GM19455 (cell line): Measurements from ENCODE around the gene GMPR2.

ENCODE experiments used
- ATAC-seq: cut with Tn5 transposase; IDR thresholded peaks from one replicate; pipeline ENCODE4 v1.9.1; 2021; ENCODE audit not compliant: unreplicated experiment

Gene GMPR2

DNA sequence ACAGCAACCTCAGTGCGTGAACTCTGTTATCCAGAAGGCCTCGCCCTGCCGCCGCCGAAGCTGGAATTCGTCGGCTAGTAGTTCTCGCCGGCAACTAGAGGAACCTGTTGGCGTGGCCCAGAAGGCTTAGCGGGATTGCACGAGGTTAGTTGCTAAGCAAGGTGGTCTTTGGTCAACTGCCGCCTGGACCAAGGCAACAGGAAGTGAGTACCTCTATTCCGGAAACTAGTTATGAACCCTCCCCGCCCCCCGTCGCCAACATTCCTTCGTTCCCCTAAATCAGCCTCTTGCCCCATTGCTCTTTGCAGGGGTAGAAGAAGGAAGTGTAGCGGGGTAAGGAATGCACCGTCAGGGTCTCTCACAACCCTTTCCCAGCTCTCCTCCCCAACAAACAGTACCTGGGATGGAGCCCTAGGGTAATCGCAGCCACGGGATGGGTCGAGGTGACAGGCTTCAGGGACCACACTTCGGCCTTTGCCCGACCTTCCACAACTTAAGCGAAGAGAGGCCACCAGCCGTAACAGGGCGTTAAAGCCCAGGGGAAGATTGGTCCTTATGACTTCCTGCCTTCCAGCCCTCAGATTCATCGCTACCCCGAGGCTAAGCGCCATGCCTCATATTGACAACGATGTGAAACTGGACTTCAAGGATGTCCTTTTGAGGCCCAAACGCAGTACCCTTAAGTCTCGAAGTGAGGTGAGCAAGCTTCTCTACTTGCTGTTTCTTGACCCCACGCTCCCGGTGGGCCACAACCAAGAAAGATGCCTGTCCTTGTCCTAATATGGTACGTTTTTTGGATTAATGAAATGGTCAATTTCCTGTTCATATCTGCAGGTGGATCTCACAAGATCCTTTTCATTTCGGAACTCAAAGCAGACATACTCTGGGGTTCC is at the start of gene GMPR2:
Gene GMPR2 (plus strand): TSS at position 285 of the 893 bp plus-strand sequence. CDS start 325 bp downstream, at position 610.
- ATAC-seq: peak; percentile 57

DNA sequence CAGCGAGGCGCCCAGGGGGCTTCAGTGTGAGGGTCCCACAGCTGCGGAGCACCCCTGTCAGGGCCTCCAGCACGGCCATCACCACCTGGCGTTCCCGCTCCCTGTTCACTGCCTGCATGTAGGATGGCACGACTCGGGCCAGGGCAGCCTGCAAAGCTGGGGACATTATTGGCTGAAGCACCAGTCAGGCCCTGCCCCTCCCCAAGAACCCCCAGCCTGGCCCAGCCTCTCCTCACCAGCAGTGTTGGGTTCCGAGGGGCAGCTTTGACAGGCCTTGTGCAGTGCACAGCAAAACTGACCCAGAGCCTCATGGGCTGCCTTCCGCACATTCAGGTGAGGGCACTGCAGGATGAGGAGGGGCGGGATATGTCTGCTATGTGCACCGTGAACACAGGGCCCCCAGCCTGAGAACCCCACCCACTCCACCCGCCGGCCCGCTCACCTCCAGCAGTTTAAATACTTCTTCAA is 49.7 kb upstream of the GMPR2 start:
- no peak for ATAC-seq

DNA sequence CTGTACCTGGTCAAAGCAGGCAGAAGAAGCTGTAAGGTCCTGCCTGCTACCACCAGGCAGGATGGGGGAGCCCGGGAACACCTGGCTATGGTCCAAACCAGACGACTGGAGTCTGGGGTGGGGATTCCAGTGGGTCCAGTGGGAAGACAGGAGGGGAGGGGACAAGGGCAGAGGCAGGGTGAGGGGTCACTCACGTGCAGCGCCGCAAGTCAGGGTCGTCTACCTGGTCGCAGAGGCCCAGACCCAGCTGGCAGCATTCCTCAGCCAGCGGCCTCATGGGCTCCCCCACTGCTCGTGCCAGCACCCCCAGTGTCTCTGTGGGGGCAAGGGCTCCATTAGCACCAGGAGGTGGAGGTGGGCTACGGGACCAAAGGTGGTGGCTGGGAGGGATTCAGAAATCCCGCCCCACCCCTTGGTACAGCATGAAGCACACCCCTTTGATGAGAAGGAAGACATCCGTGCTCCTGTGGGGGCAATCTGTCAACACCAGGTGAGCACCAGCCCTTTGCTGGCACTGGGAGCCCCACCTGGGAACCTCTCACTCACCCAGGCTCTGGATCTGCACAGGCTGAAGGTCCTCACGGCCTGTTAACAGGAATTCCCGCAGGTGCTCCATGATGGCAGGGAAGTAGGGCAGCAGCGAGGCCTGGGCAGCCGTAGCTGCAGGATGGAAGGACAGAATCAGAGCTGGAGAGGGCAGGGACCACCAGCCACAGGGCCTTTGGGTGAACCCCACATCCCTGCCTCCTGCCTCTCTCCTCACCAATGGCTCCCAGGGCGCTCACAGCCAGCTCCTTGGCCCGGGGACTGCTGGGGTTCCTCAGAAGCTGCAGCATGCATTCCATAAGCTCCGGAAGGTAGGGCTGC is 48.4 kb upstream of the GMPR2 start:
- ATAC-seq: no peak

DNA sequence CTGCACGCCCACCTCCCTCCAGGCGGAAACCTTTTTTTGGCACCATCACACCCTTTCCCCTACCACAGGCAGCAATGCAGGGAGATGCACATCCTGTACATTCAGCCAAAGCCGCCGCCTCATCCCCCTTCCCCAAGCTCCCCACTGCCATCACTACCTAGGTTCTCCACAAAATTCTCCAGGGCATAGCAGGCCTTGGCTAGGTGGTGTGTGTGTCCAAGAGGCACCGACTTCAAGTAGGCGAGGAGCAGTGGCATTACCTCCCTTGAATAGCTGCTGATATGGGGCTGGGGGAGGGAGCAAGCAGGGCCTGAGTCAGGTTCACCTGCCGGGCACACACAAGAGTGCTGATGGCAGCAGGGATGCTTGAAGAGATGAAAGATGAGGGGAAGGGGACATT is 47.7 kb upstream of the GMPR2 start:
- no peak for ATAC-seq

DNA sequence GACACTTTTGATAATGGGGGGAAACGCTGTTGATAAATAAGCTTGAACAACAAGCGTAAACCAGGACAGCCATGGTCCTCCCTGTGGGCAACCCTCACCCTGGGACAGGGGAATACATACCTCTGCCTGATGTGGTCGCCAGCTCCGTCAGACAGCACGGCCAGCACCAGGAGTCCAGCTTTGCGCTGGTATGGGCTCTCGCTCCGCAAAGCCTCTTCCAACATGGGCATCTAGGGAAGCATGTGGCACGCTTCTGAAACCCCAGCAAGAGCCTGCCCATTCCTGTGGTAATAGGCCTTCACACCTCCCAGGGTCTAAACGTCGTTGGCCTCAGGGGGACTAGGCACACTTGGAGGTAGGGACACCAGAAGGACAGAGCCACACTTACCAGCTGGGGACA is 47.0 kb upstream of the GMPR2 start:
- ATAC-seq: no peak

DNA sequence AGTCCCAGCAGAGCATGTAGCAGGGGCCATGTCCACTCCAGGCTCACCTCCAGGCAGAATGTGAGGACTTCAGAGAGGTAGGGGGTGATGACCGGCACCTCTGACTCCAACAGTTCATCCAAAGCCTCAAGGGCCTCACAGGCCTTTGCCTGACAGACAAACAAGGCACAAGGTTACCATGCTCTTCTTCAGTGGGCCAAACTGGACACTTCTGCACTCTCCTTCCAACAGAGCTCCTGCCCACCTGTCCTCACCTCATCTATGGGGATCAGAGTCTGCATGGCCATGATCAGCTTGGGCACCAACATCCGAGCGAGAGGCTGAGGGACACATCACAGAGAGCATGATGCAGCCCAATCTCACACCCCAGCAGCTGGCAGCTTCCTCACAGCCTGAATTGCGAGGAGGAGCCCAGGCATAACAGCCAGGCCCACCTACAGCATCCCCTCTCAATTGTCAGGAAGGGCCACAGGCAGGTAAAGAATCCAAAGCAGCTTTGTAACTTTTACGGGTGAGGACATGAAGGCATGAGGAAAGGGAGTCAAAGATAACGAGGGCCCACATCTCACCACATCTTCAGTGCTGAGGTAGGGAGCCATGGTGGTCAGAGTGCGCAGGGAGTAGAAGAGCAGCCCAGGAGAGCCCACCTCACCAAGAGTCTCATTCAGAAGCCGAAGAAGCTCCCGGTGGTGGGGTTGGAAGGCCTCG is 45.7 kb upstream of the GMPR2 start:
- ATAC-seq: no peak

DNA sequence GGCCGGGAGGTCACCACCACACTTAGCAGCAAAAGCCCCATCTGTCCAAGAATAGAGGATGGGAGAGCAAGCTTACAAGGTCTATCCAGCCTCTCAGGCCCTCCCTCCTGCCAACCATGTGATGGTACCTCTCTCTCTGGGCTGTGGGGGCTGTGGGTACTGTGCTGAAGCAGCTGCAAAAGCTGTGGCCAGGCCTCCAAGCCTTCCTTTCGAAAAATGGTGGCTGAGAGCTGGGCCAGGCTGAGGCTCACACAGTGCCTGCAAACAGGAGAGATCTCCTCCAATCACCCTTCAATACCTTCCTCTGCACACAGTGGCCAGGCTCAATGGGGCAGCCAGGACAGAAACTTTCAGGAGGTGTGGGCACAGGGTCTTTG is 45.2 kb upstream of the GMPR2 start:
- ATAC-seq: no peak

DNA sequence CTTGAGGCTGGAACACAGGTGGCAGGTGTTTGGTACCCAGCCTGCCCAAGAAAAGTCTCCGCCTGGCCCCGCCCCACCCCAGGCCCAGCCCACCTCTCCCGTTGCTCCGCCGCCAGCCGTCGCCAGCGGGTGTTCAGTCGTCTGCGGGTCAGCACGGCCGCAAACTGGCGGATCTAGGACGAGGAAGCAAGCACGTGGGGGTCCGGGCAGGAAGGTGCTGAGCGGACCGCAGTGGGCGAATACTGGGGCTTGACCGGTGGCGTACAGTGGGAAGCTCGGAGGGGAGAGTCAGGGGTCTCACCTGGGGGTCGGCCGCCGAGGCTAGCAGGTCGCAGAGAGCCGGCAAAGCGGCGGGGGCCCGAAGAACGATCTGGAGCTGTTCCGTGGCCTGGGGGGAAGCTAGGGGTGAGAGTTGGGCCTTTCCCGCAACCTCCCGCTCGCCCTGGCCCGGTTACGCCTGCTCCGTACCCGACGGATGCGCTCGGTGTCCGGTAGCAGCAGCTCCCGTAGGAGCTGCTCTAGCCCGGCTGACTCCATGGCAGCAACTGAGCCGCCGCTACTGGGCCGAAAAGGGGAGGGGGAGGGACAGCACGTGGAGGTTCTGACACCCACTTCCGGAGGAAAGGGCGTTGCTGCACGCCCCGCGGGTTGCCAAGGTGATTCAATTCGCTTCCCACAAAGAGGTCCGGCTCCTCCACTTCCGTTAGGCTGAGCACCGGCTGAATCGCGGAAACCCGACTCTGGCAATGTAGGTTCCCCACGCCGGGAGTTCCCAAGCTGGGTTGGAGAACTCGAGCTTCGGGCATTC is 44.3 kb upstream of the GMPR2 start, which contains the start of gene IPO4:
Gene IPO4 (minus strand): TSS at position 566 of the 808 bp plus-strand sequence. CDS start 29 bp downstream, at position 537.
- peak; percentile 76 for ATAC-seq

DNA sequence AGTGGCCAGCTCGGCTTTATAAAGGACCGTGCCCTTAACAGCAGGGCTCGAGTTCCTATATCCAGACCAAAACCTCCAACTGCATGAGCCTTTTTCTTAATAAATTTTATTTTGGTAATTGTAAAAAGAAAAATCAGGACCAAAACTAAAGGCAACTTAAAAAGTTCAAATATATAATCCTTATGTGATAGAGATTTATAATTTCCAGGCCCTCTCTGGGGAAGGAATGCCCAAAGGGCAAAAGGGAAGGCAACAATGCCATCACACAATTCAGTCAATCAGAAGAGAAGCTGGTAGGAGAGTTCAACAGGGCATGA is 43.7 kb upstream of the GMPR2 start:
- ATAC-seq: no peak

DNA sequence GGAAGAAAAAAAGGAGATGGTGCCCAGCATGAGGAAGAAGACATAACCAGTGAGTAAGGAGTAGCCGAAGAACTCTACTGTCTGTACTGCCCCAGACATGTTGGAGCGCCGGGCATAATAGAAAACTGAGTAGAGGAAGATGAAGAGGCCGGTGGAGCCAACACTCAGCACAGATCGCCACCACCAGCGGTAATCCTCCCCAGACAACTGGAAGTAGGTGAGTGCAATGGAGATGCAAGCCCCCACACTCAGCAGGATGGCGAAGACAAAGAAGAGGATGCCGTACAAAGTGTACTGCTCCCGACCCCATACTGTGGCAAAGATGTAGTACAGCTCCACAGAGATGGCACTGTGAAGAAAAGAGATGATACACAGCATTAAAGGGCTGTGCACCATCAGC is 43.3 kb upstream of the GMPR2 start:
- no peak for ATAC-seq

DNA sequence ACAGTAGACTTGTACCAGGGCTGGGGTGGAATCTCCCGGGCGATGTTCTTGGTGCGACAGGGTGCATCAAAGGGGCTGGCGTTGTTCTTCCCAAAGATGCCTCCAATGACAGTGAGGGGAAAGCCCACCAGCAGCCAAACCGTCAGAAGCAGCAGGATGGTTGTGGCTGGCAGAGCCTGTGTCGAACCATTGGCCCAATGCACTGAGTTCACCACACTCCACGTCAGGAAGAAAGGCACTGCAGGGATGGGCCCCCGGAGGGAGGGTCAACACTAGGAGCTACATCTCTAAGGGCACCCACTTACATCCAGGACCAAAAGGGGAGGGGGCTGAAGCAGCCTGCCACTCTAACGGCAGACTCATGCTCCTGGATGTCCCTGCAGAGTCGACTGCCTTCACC is 42.3 kb upstream of the GMPR2 start:
- ATAC-seq: no peak

DNA sequence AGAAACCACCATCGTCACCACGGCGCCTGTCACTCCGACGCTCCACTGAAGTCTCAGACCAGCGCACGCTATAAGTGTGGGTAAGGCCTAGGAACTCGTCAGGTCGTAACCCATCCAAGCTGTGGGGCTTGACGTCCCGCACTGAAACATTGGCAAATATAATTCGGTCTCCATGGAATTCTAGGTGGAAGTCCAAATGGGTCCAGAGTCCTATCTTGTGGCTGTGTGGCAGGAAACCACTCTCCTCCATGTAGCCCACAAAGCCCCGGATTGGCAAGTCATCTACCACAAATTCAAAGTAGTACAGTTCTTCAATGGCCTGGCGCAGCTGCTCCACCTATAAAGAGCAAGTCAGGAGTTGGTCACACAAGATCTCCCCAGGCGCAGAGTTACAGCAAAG is 39.8 kb upstream of the GMPR2 start:
- no peak for ATAC-seq

DNA sequence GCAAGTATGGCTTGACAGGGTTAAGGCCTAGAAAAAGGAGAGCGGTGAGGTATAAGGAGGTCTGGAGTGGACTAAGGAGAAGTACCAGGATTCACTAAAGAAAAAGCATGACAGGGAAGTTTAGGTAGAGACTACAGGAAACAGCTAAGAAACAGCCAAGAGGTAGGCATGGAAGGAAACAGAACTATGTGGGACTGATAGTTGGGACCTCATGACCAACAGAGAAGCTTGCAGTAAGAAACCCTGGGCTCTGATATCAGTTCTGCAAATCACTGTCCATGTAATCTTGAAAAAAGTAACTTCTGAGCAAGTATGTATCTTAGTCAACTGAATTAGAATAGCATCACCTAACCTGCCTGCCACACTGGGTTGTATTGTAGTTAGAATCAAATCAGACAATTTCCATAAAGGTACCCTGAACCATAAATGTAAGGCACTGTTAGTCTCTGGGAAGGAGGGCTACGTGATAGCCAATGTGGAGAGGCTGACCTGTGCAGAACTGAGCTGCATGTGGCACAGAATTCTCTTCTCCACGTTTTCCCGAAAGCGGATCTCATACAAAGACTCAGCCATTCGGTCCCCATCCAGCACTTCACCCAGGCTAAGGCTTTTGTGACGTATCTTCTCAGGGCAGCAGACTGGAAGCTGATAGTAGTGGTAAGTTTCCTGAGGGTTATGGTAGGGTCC is 38.4 kb upstream of the GMPR2 start:
- no peak for ATAC-seq

DNA sequence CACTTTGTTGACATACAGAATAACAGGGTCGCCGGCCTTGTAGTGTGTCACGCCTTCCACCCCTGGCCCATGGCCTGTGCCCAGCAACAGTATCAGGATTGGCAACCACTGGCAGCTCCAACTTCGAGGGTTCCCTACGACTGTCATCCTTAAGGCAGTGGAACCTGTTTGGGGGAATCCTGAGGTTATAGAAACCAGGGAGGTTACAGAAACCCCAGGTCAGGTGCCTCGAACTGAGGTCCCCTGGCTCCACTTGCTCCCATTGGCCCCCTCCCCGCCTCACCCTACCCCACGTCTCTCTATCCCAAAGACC is 37.9 kb upstream of the GMPR2 start:
- no peak for ATAC-seq

DNA sequence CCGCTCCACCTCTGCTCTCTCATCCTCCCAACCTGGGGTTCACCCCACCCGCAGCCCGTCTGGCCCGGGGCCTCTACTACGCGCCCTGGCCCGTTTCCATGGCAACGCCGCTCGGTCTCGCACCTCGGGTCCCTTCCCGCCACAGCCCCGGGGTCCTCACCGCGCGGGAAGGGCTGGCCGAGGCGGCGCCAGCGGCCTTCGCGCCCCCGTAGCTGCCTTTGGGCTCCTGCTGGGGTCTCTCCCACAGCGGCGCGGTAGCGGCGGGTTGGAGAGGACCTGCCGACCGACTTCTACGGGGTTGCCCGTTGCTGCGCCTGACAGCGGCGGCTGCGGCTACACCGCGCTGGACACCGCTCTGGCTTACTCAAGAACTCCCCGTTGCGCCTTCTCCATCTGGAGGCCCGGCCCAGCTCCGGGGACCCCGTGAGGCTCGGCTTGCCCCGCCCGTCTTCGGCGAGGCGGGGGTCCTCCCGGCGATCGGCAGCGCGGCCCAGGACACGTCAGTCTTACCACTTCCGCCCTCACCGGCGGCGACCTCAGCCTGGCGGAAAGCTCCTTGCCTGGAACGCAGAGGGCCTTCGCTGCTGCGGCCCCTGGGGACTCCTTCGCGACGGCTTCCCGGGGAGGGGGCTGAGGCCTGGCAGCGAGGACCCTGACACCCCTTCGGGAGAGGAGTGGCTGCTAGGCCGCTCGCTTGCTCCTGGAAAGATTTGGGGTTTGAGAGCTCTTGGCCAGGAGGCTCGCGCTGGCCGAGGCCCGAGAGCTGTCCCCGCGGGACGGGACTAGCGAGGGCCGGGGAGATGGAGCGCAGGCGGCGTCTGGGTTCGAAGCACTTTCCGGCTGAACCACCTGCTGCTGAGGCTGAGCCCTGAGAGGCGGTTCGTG is 37.3 kb upstream of the GMPR2 start, which contains the start of gene TM9SF1:
Gene TM9SF1 (minus strand): TSS at position 256 of the 885 bp plus-strand sequence. CDS start 422 bp downstream, outside the sequence.
- ATAC-seq: peak; percentile 90

DNA sequence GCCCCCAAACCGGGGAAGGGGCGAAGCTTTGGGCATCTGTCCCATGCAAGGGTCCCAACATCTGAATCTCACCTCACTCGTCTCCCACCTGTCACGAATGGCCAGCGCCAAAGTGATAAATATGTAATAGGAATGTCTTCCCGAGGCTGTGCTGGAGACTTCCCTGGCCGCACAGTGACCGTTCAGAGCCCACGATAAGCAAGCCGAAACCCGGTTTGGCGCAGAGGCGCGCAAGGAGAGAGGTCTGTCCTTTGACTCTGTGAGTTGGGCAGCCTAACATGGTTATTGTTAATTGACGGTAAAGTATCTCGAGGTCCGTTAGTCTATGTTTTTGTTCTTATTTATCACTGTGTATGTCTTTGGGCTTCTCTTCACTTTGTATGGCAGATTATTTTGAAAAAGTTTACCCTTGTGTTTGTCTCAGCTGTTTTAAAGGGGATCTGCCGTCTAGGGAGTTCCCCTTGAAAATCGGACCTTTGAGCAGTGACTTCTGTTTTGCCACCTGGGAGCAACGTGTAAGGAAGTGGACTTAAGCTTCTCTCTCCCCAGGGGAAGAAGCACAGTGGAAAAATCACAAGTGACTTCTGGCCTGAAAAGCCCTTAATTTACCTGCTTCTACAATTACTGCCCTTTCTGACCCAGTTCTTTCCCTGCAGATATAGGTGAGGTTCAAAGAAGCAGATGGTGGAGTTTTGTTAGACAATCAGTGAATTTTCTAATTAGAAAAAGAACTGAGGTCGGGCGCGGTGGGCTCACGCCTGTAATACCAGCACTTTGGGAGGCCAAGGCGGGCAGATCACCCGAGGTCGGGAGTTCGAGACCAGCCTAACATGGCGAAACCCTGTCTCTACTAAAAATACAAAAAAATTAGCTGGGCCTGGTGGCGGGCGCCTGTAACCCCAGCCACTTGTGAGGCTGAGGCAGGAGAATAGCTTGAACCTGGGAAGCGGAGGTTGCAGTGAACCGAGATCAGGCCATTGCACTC is 36.4 kb upstream of the GMPR2 start:
- peak; percentile 12 for ATAC-seq

DNA sequence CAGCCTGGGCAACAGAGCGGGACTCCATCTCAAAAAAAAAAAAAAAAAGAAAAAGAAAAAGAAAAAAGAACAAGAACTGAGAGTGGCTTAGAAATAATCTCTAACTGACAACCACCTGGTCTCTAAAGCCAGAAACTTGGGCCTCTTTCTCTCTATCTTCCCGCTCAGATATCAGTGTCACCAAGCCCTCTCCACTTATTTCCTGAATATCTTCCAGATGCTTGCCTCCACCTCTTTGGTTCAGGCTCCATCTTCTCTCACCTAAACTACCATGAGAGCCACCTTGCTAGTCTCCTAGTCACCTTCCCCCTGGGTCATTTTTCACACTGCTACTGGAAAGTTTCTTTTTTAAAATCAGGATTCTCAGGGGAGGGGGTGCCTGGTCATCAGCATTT is 35.7 kb upstream of the GMPR2 start:
- no peak for ATAC-seq
